ENCODE measurements around the gene ABHD14A. TPM values are rescaled to one million over a fixed set of nuclear protein-coding genes. Genes with fewer than 3 reads are reported as not detected.
"Not testable (repeated sequence)": the region's sequence is repeated elsewhere in the genome, so short reads cannot be mapped to it uniquely, and the experiment has no call there.

Gene ABHD14A
- polyA plus RNA-seq, 2 donors: 8.0 to 12.9 TPM

- WGBS, 2 donors: 80 to 83% methylated on average over 3 of the region's 3 CpGs
- no peak overlapping the region for H3K4me3 ChIP-seq (ENCODE audit: low read depth in 1 of 2, low read length in 2 of 2)
- peaks cover 0 to 5% of the 10 kb centered on the region in 2 donors for H3K4me1 ChIP-seq (ENCODE audit: control insufficient read depth in 2 of 2, insufficient read depth in 2 of 2, low read length in 1 of 2)
- peaks cover 10 to 24% of the 10 kb centered on the region in 2 donors for H3K36me3 ChIP-seq (ENCODE audit: control insufficient read depth in 2 of 2, insufficient read depth in 2 of 2, low read length in 1 of 2)
- H3K9me3 ChIP-seq (ENCODE audit: control insufficient read depth in 2 of 2, insufficient read depth in 1 of 2, low read depth in 1 of 2, low read length in 1 of 2): no peaks in the 10 kb centered on the region
- H3K27ac ChIP-seq (ENCODE audit: low read depth in 2 of 2, low read length in 1 of 2): peak overlapping the region in 1 of 2 donors; percentile 7
- no peaks in the 10 kb centered on the region for H3K27me3 ChIP-seq (ENCODE audit: control insufficient read depth in 1 of 2, insufficient read depth in 2 of 2, low read length in 2 of 2)
Measured at GRCh38 chr3:51992017-51992682, 17.3 kb downstream of the ABHD14A start.

- H3K36me3 ChIP-seq (ENCODE audit: control insufficient read depth in 2 of 2, insufficient read depth in 2 of 2, low read length in 1 of 2): peaks cover 10 to 24% of the 10 kb centered on the region in 2 donors
- H3K4me3 ChIP-seq (ENCODE audit: low read depth in 1 of 2, low read length in 2 of 2); H3K9me3 ChIP-seq (ENCODE audit: control insufficient read depth in 2 of 2, insufficient read depth in 1 of 2, low read depth in 1 of 2, low read length in 1 of 2); H3K4me1 ChIP-seq (ENCODE audit: control insufficient read depth in 2 of 2, insufficient read depth in 2 of 2, low read length in 1 of 2); H3K27me3 ChIP-seq (ENCODE audit: control insufficient read depth in 1 of 2, insufficient read depth in 2 of 2, low read length in 2 of 2); H3K27ac ChIP-seq (ENCODE audit: low read depth in 2 of 2, low read length in 1 of 2): not testable (repeated sequence)
- 76 to 79% methylated on average over 9 to 10 of the region's 13 CpGs for WGBS, 2 donors
Measured at GRCh38 chr3:51993657-51994056, 18.8 kb downstream of the ABHD14A start.

GRCh38 chr3:51994530-51994929, 19.7 kb downstream of the ABHD14A start:
- H3K4me1 ChIP-seq (ENCODE audit: control insufficient read depth in 2 of 2, insufficient read depth in 2 of 2, low read length in 1 of 2): peaks cover 0 to 5% of the 10 kb centered on the region in 2 donors
- peaks cover 10 to 24% of the 10 kb centered on the region in 2 donors for H3K36me3 ChIP-seq (ENCODE audit: control insufficient read depth in 2 of 2, insufficient read depth in 2 of 2, low read length in 1 of 2)
- peak overlapping the region in 1 of 2 donors; percentile 59 for H3K27ac ChIP-seq (ENCODE audit: low read depth in 2 of 2, low read length in 1 of 2)
- 60 to 73% methylated on average over 2 of the region's 2 CpGs for WGBS, 2 donors
- peak overlapping the region; percentile 73 to 76 for H3K4me3 ChIP-seq (ENCODE audit: low read depth in 1 of 2, low read length in 2 of 2)
- H3K9me3 ChIP-seq (ENCODE audit: control insufficient read depth in 2 of 2, insufficient read depth in 1 of 2, low read depth in 1 of 2, low read length in 1 of 2): no peaks in the 10 kb centered on the region
- H3K27me3 ChIP-seq (ENCODE audit: control insufficient read depth in 1 of 2, insufficient read depth in 2 of 2, low read length in 2 of 2): no peaks in the 10 kb centered on the region

GRCh38 chr3:51995346-51996163, 20.7 kb downstream of the ABHD14A start, which contains the start of gene RPL29:
Gene RPL29, minus strand, starts transcription at chr3:51995895. Its CDS starts 434 bp downstream, at chr3:51995461.
- Histone ChIP-seq H3K4me1 (ENCODE audit: control insufficient read depth in 2 of 2, insufficient read depth in 2 of 2, low read length in 1 of 2) (peaks cover 0 to 5% of the 10 kb centered on the region in 2 donors), H3K27me3 (ENCODE audit: control insufficient read depth in 1 of 2, insufficient read depth in 2 of 2, low read length in 2 of 2) (no peaks in the 10 kb centered on the region), H3K9me3 (ENCODE audit: control insufficient read depth in 2 of 2, insufficient read depth in 1 of 2, low read depth in 1 of 2, low read length in 1 of 2) (no peaks in the 10 kb centered on the region), H3K27ac (ENCODE audit: low read depth in 2 of 2, low read length in 1 of 2) (peak within 1 kb of the TSS; percentile 65 to 89), H3K36me3 (ENCODE audit: control insufficient read depth in 2 of 2, insufficient read depth in 2 of 2, low read length in 1 of 2) (peaks cover 10 to 24% of the 10 kb centered on the region in 2 donors), H3K4me3 (ENCODE audit: low read depth in 1 of 2, low read length in 2 of 2) (peak within 1 kb of the TSS; percentile 73 to 76)
- 0% methylated on average over 40 of the region's 40 CpGs for WGBS, 2 donors

GRCh38 chr3:51997172-51997571, 22.3 kb downstream of the ABHD14A start:
- Histone ChIP-seq H3K9me3 (ENCODE audit: control insufficient read depth in 2 of 2, insufficient read depth in 1 of 2, low read depth in 1 of 2, low read length in 1 of 2) (no peaks in the 10 kb centered on the region), H3K27me3 (ENCODE audit: control insufficient read depth in 1 of 2, insufficient read depth in 2 of 2, low read length in 2 of 2) (no peaks in the 10 kb centered on the region), H3K27ac (ENCODE audit: low read depth in 2 of 2, low read length in 1 of 2) (no peak overlapping the region), H3K4me1 (ENCODE audit: control insufficient read depth in 2 of 2, insufficient read depth in 2 of 2, low read length in 1 of 2) (peaks cover 0 to 10% of the 10 kb centered on the region in 2 donors), H3K4me3 (ENCODE audit: low read depth in 1 of 2, low read length in 2 of 2) (no peak overlapping the region), H3K36me3 (ENCODE audit: control insufficient read depth in 2 of 2, insufficient read depth in 2 of 2, low read length in 1 of 2) (peaks cover 10 to 20% of the 10 kb centered on the region in 2 donors)
- WGBS, 2 donors: 59 to 62% methylated on average over 2 of the region's 2 CpGs

- H3K27ac ChIP-seq (ENCODE audit: low read depth in 2 of 2, low read length in 1 of 2): peak overlapping the region in 1 of 2 donors; percentile 32
- WGBS, 2 donors: 46 to 48% methylated on average over 7 of the region's 7 CpGs
- H3K4me1 ChIP-seq (ENCODE audit: control insufficient read depth in 2 of 2, insufficient read depth in 2 of 2, low read length in 1 of 2): peaks cover 0 to 10% of the 10 kb centered on the region in 2 donors
- H3K9me3 ChIP-seq (ENCODE audit: control insufficient read depth in 2 of 2, insufficient read depth in 1 of 2, low read depth in 1 of 2, low read length in 1 of 2): no peaks in the 10 kb centered on the region
- no peak overlapping the region for H3K4me3 ChIP-seq (ENCODE audit: low read depth in 1 of 2, low read length in 2 of 2)
- H3K36me3 ChIP-seq (ENCODE audit: control insufficient read depth in 2 of 2, insufficient read depth in 2 of 2, low read length in 1 of 2): peaks cover 10 to 14% of the 10 kb centered on the region in 2 donors
- H3K27me3 ChIP-seq (ENCODE audit: control insufficient read depth in 1 of 2, insufficient read depth in 2 of 2, low read length in 2 of 2): no peaks in the 10 kb centered on the region
Measured at GRCh38 chr3:51997935-51998596, 23.2 kb downstream of the ABHD14A start.

GRCh38 chr3:51998774-51999173, 23.9 kb downstream of the ABHD14A start:
- Histone ChIP-seq H3K27me3 (ENCODE audit: control insufficient read depth in 1 of 2, insufficient read depth in 2 of 2, low read length in 2 of 2) (no peaks in the 10 kb centered on the region), H3K36me3 (ENCODE audit: control insufficient read depth in 2 of 2, insufficient read depth in 2 of 2, low read length in 1 of 2) (peaks cover 9 to 10% of the 10 kb centered on the region in 2 donors), H3K9me3 (ENCODE audit: control insufficient read depth in 2 of 2, insufficient read depth in 1 of 2, low read depth in 1 of 2, low read length in 1 of 2) (no peaks in the 10 kb centered on the region), H3K27ac (ENCODE audit: low read depth in 2 of 2, low read length in 1 of 2) (no peak overlapping the region), H3K4me3 (ENCODE audit: low read depth in 1 of 2, low read length in 2 of 2) (no peak overlapping the region), H3K4me1 (ENCODE audit: control insufficient read depth in 2 of 2, insufficient read depth in 2 of 2, low read length in 1 of 2) (peaks cover 0 to 10% of the 10 kb centered on the region in 2 donors)
- WGBS, 2 donors: 74 to 78% methylated on average over 7 of the region's 7 CpGs

GRCh38 chr3:51999846-52000245, 25.0 kb downstream of the ABHD14A start:
- WGBS, 2 donors: 88 to 90% methylated on average over 2 of the region's 2 CpGs
- H3K36me3 ChIP-seq (ENCODE audit: control insufficient read depth in 2 of 2, insufficient read depth in 2 of 2, low read length in 1 of 2): peaks cover 0 to under 1% of the 10 kb centered on the region in 2 donors
- peaks cover 0 to 12% of the 10 kb centered on the region in 2 donors for H3K4me1 ChIP-seq (ENCODE audit: control insufficient read depth in 2 of 2, insufficient read depth in 2 of 2, low read length in 1 of 2)
- no peak overlapping the region for H3K4me3 ChIP-seq (ENCODE audit: low read depth in 1 of 2, low read length in 2 of 2)
- no peaks in the 10 kb centered on the region for H3K9me3 ChIP-seq (ENCODE audit: control insufficient read depth in 2 of 2, insufficient read depth in 1 of 2, low read depth in 1 of 2, low read length in 1 of 2)
- H3K27me3 ChIP-seq (ENCODE audit: control insufficient read depth in 1 of 2, insufficient read depth in 2 of 2, low read length in 2 of 2): no peaks in the 10 kb centered on the region
- no peak overlapping the region for H3K27ac ChIP-seq (ENCODE audit: low read depth in 2 of 2, low read length in 1 of 2)

- no peak overlapping the region for H3K27ac ChIP-seq (ENCODE audit: low read depth in 2 of 2, low read length in 1 of 2)
- H3K9me3 ChIP-seq (ENCODE audit: control insufficient read depth in 2 of 2, insufficient read depth in 1 of 2, low read depth in 1 of 2, low read length in 1 of 2): no peaks in the 10 kb centered on the region
- WGBS, 2 donors: 0 to 2% methylated on average over 18 of the region's 18 CpGs
- no peaks in the 10 kb centered on the region for H3K36me3 ChIP-seq (ENCODE audit: control insufficient read depth in 2 of 2, insufficient read depth in 2 of 2, low read length in 1 of 2)
- peaks cover 3 to 25% of the 10 kb centered on the region in 2 donors for H3K4me1 ChIP-seq (ENCODE audit: control insufficient read depth in 2 of 2, insufficient read depth in 2 of 2, low read length in 1 of 2)
- no peaks in the 10 kb centered on the region for H3K27me3 ChIP-seq (ENCODE audit: control insufficient read depth in 1 of 2, insufficient read depth in 2 of 2, low read length in 2 of 2)
- no peak overlapping the region for H3K4me3 ChIP-seq (ENCODE audit: low read depth in 1 of 2, low read length in 2 of 2)
Measured at GRCh38 chr3:52001443-52001974, 26.6 kb downstream of the ABHD14A start.

Data from esophagus (tissue), 2 donors.